ENCODE data around the gene TYROBP.

TYROBP gene

DNA sequence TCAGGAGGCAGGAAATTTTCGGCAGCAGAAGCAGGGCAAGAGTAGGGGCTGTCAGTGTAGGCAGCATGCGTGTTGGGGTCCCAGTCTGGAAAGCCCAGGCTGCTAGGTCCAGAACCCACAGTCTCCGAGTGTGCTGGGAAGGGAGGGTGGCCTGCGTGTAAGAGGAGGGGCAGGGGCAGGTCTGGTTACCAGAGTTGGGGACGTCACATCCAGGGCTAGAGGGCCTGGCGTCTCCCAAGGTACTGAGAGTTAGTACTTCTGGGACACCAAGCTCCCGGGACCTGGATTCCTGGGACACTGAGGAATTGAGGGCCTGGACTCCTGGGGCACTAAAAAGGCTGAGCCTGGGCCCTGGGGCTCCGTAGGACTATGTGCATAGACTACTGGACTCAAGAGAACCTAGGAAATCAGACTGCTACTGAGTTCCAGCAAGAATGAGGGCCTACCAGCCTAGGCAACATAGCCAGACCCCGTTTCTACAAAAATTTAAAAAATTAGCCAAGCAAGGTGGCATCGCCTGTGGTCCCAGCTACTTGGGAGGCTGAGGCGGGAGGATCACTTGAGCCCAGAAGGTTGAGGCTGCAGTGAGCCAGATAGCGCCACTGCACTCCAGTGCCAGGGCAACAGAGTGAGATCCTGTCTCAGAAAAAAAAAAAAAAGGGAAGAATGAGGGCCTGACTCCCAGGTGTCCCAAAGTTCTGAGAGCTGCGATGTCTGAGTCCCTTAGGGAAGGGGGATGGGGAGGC, 10.2 kb downstream of the TYROBP start:
- no peak for TF ChIP-seq EZH2phosphoT487 (IDR thresholded peaks at IDR 0.05; ENCODE audit: borderline replicate concordance)
- TF ChIP-seq, protein P1, sequence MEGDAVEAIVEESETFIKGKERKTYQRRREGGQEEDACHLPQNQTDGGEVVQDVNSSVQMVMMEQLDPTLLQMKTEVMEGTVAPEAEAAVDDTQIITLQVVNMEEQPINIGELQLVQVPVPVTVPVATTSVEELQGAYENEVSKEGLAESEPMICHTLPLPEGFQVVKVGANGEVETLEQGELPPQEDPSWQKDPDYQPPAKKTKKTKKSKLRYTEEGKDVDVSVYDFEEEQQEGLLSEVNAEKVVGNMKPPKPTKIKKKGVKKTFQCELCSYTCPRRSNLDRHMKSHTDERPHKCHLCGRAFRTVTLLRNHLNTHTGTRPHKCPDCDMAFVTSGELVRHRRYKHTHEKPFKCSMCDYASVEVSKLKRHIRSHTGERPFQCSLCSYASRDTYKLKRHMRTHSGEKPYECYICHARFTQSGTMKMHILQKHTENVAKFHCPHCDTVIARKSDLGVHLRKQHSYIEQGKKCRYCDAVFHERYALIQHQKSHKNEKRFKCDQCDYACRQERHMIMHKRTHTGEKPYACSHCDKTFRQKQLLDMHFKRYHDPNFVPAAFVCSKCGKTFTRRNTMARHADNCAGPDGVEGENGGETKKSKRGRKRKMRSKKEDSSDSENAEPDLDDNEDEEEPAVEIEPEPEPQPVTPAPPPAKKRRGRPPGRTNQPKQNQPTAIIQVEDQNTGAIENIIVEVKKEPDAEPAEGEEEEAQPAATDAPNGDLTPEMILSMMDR (conservative IDR thresholded peaks at IDR 0.05; ENCODE audit: low read length), result no peak
- H3K9me2 ChIP-seq (replicated peaks; ENCODE audit: low read depth, low read length), result no peaks in the 10 kb centered on the region
- no peaks in the 10 kb centered on the region for H3K27me3 ChIP-seq (ENCODE audit: insufficient read depth, low read length, poor library complexity, severe bottlenecking)
- H3K4me1 ChIP-seq (ENCODE audit: insufficient read depth, low read length, poor library complexity, severe bottlenecking), result peaks cover 37% of the 10 kb centered on the region
- no peaks in the 10 kb centered on the region for H3K9me3 ChIP-seq (ENCODE audit: insufficient read depth, low read depth, low read length)
- H3K4me2 ChIP-seq (ENCODE audit: low read depth, low read length, poor library complexity, severe bottlenecking), result peak overlapping the region; percentile 91
- peaks cover 42% of the 10 kb centered on the region for H3K79me2 ChIP-seq (ENCODE audit: insufficient read depth, low read length)
- H2AFZ ChIP-seq (ENCODE audit: low read length), result no peak overlapping the region
- H4K20me1 ChIP-seq (ENCODE audit: insufficient read depth, low read length, poor library complexity, severe bottlenecking), result peaks cover 9% of the 10 kb centered on the region
- peak overlapping the region; percentile 82 for H3K4me3 ChIP-seq (ENCODE audit: low read length, poor library complexity, severe bottlenecking)
- H3K36me3 ChIP-seq (ENCODE audit: insufficient read depth, low read length), result peaks cover 24% of the 10 kb centered on the region; the same call in 1 of the 2 replicates
- H3K9ac ChIP-seq (ENCODE audit: low read depth, low read length, poor library complexity, severe bottlenecking), result peak overlapping the region; percentile 88
- H3F3A ChIP-seq (ENCODE audit: low read depth), result no peaks in the 10 kb centered on the region

DNA sequence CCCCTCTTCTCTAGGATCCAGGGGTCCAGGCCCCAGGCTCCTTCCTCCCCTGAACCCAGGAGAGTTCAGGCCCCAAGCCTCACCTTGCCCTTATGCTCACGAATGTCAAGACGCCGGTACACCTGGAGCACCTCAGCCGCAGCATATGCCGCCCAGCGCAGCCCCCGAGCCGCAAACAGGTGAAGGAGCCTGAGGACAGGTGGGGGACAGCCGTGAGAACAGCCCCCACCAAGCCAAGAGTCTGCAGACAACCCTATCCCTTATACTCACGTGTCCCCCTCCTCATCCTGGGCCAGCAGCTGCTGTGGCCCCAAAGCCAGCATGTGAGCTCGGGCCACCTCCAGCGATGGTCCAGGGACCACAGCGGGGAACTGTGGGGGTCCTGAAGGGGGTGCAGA, 11.5 kb downstream of the TYROBP start:
- no peak overlapping the region for H3K4me2 ChIP-seq (ENCODE audit: low read depth, low read length, poor library complexity, severe bottlenecking)
- H3K9me3 ChIP-seq (ENCODE audit: insufficient read depth, low read depth, low read length), result no peaks in the 10 kb centered on the region
- no peak overlapping the region for H2AFZ ChIP-seq (ENCODE audit: low read length)
- no peak overlapping the region for H3K9ac ChIP-seq (ENCODE audit: low read depth, low read length, poor library complexity, severe bottlenecking)
- peaks cover 25% of the 10 kb centered on the region for H3K4me1 ChIP-seq (ENCODE audit: insufficient read depth, low read length, poor library complexity, severe bottlenecking)
- no peaks in the 10 kb centered on the region for H3K9me2 ChIP-seq (replicated peaks; ENCODE audit: low read depth, low read length)
- peaks cover 37% of the 10 kb centered on the region for H3K79me2 ChIP-seq (ENCODE audit: insufficient read depth, low read length)
- peaks cover 9% of the 10 kb centered on the region for H4K20me1 ChIP-seq (ENCODE audit: insufficient read depth, low read length, poor library complexity, severe bottlenecking)
- TF ChIP-seq, protein P1 (conservative IDR thresholded peaks at IDR 0.05; ENCODE audit: low read length), result no peak
- TF ChIP-seq EZH2phosphoT487 (IDR thresholded peaks at IDR 0.05; ENCODE audit: borderline replicate concordance), result no peak
- peaks cover 29% of the 10 kb centered on the region; the same call in 1 of the 2 replicates for H3K36me3 ChIP-seq (ENCODE audit: insufficient read depth, low read length)
- H3K4me3 ChIP-seq (ENCODE audit: low read length, poor library complexity, severe bottlenecking), result no peak overlapping the region
- H3F3A ChIP-seq (ENCODE audit: low read depth), result no peaks in the 10 kb centered on the region
- no peaks in the 10 kb centered on the region for H3K27me3 ChIP-seq (ENCODE audit: insufficient read depth, low read length, poor library complexity, severe bottlenecking)

DNA sequence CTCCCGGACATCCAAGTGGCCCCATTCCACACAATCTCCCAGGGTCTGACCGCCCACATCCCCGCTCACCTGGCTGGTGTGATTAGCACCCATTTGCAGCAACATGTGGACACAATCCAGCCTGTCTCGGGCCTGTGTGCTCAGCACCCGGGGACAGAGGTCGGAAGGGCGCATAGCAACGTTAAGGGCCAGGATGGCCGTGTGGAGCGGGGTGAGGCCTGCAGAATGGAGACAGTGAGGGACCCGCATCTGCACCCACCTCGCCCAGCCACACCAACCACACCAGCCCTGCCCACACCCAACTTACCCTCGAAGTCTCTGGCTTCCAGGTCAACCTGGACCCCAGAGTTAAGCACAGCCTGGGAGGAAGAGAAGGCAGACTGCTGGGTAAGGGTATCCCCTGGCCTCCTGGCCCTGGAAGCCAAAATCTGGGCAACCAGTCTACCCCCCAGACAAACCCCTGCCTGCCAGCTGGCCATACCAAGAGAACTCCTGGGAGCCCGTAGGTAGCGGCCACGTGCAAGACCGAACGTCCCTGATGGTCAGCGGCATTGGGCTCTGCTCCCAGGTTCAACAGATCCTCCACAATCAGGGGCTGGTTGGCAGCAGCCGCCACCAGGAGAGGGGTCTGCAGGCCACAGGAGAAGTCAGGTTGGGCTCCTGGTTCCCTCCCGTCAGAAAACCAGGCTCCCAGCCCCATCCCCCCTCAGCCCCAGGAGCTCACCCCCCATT, 12.0 kb downstream of the TYROBP start:
- H2AFZ ChIP-seq (ENCODE audit: low read length), result no peak overlapping the region
- H3K4me2 ChIP-seq (ENCODE audit: low read depth, low read length, poor library complexity, severe bottlenecking), result no peak overlapping the region
- H3K36me3 ChIP-seq (ENCODE audit: insufficient read depth, low read length), result peaks cover 29% of the 10 kb centered on the region; the same call in 1 of the 2 replicates
- TF ChIP-seq EZH2phosphoT487 (IDR thresholded peaks at IDR 0.05; ENCODE audit: borderline replicate concordance), result no peak
- TF ChIP-seq, protein P1 (conservative IDR thresholded peaks at IDR 0.05; ENCODE audit: low read length), result no peak
- H3K9me3 ChIP-seq (ENCODE audit: insufficient read depth, low read depth, low read length), result no peaks in the 10 kb centered on the region
- H4K20me1 ChIP-seq (ENCODE audit: insufficient read depth, low read length, poor library complexity, severe bottlenecking), result peaks cover 9% of the 10 kb centered on the region
- no peaks in the 10 kb centered on the region for H3K27me3 ChIP-seq (ENCODE audit: insufficient read depth, low read length, poor library complexity, severe bottlenecking)
- H3F3A ChIP-seq (ENCODE audit: low read depth), result no peaks in the 10 kb centered on the region
- no peak overlapping the region for H3K4me3 ChIP-seq (ENCODE audit: low read length, poor library complexity, severe bottlenecking)
- no peaks in the 10 kb centered on the region for H3K9me2 ChIP-seq (replicated peaks; ENCODE audit: low read depth, low read length)
- peaks cover 20% of the 10 kb centered on the region for H3K4me1 ChIP-seq (ENCODE audit: insufficient read depth, low read length, poor library complexity, severe bottlenecking)
- H3K9ac ChIP-seq (ENCODE audit: low read depth, low read length, poor library complexity, severe bottlenecking), result no peak overlapping the region
- peaks cover 34% of the 10 kb centered on the region for H3K79me2 ChIP-seq (ENCODE audit: insufficient read depth, low read length)

All from Loucy (cell line).